ENCODE measurements around the gene CFAP157.
"Not testable (repeated sequence)": the region's sequence is repeated elsewhere in the genome, so short reads cannot be mapped to it uniquely, and the experiment has no call there.

The CFAP157 gene

GRCh38 chr9:127735530-127736185 lies 28.9 kb downstream of the CFAP157 start:
- DNase-seq (ENCODE audit: low read depth in 2 of 2), result no peak

GRCh38 chr9:127738666-127739065 lies 31.9 kb downstream of the CFAP157 start:
- no peak for DNase-seq (ENCODE audit: low read depth in 2 of 2)

- DNase-seq (ENCODE audit: low read depth in 2 of 2), result no peak
Measured at GRCh38 chr9:127739614-127740330, 33.0 kb downstream of the CFAP157 start.

- no peak for DNase-seq (ENCODE audit: low read depth in 2 of 2)
Measured at GRCh38 chr9:127741831-127742434, 35.1 kb downstream of the CFAP157 start.

GRCh38 chr9:127742435-127743088 lies 35.8 kb downstream of the CFAP157 start:
- DNase-seq (ENCODE audit: low read depth in 2 of 2), result no peak

- DNase-seq (ENCODE audit: low read depth in 2 of 2), result no peak
Measured at GRCh38 chr9:127744398-127745110, 37.8 kb downstream of the CFAP157 start.

GRCh38 chr9:127746959-127747569 lies 40.3 kb downstream of the CFAP157 start:
- no peak for DNase-seq (ENCODE audit: low read depth in 2 of 2)

GRCh38 chr9:127749090-127749787 lies 42.5 kb downstream of the CFAP157 start:
- no peak for DNase-seq (ENCODE audit: low read depth in 2 of 2)

- no peak for DNase-seq (ENCODE audit: low read depth in 2 of 2)
Measured at GRCh38 chr9:127751269-127752054, 44.7 kb downstream of the CFAP157 start.

- DNase-seq (ENCODE audit: low read depth in 2 of 2), result no peak
Measured at GRCh38 chr9:127753148-127753547, 46.4 kb downstream of the CFAP157 start.

- DNase-seq (ENCODE audit: low read depth in 2 of 2), result no peak
Measured at GRCh38 chr9:127753622-127754021, 46.8 kb downstream of the CFAP157 start.

GRCh38 chr9:127754099-127755060 lies 47.6 kb downstream of the CFAP157 start:
- no peak for DNase-seq (ENCODE audit: low read depth in 2 of 2)

- no peak for DNase-seq (ENCODE audit: low read depth in 2 of 2)
Measured at GRCh38 chr9:127755061-127756060, 48.6 kb downstream of the CFAP157 start.

GRCh38 chr9:127756233-127756632 lies 49.4 kb downstream of the CFAP157 start:
- DNase-seq (ENCODE audit: low read depth in 2 of 2), result no peak

- DNase-seq (ENCODE audit: low read depth in 2 of 2), result not testable (repeated sequence)
Measured at GRCh38 chr9:127756776-127757175, 50.0 kb downstream of the CFAP157 start.

- DNase-seq (ENCODE audit: low read depth in 2 of 2), result no peak
Measured at GRCh38 chr9:127758843-127759242, 52.1 kb downstream of the CFAP157 start.

GRCh38 chr9:127761061-127761460 lies 54.3 kb downstream of the CFAP157 start:
- no peak for DNase-seq (ENCODE audit: low read depth in 2 of 2)
